GM18873 (cell line): Measurements from ENCODE around the gene NAGK.
"Not testable (repeated sequence)": the region's sequence is repeated elsewhere in the genome, so short reads cannot be mapped to it uniquely, and the experiment has no call there.

Experiments
- ATAC-seq: cut with Tn5 transposase; IDR thresholded peaks from one replicate; pipeline ENCODE4 v1.9.1; 2021; ENCODE audit warnings: mild to moderate bottlenecking, moderate library complexity, moderate number of reproducible peaks; ENCODE audit not compliant: unreplicated experiment, low FRiP score

The NAGK gene

GRCh38 chr2:71068218-71069035 lies at the start of gene NAGK:
Gene NAGK, plus strand, starts transcription at chr2:71068648. Its CDS starts 36 bp downstream, at chr2:71068684.
- ATAC-seq: peak; percentile 71

DNA sequence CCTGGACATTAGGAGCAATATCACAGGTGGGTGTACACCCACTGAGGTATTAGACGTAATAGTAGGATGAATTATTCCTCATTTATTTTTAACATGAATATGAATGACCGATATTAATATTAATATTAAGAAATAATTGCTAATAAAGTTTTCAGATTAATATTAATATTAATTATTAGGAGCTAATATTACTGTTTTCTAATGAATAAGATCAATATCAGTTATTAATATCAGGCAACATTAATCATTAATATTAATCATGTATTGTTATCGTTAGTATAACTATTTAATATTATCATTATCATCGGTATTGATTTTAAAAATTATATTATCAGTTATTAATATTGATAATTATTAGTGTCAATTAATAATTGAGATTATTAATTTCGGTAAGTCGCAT lies 48.5 kb upstream of the NAGK start:
- not testable (repeated sequence) for ATAC-seq

DNA sequence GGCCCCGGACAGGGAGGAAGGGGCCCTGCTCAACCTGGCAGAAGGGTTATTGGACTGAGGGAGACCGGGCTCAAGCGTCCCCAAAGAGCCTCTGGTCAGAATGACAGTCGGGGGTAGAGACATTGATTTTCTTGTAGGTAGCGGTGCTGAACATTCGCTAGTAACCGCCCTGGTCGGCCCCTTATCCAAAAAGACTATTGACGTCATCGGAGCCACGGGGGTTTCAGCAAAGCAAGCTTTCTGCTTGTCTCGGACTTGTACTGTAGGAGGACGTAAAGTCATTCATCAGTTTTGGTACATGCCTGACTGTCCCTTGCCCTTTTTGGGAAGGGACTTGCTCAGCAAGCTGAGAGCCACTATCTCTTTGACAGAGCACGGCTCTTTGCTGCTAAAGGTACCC lies 47.1 kb upstream of the NAGK start:
- ATAC-seq: not testable (repeated sequence)

- not testable (repeated sequence) for ATAC-seq
These were observed 44.8 kb upstream of the NAGK start for GRCh38 chr2:71023553-71024243.

- ATAC-seq: not testable (repeated sequence)
These were observed 32.2 kb upstream of the NAGK start for GRCh38 chr2:71036296-71036695.

- no peak for ATAC-seq
These were observed 26.2 kb upstream of the NAGK start for GRCh38 chr2:71042287-71042686.

DNA sequence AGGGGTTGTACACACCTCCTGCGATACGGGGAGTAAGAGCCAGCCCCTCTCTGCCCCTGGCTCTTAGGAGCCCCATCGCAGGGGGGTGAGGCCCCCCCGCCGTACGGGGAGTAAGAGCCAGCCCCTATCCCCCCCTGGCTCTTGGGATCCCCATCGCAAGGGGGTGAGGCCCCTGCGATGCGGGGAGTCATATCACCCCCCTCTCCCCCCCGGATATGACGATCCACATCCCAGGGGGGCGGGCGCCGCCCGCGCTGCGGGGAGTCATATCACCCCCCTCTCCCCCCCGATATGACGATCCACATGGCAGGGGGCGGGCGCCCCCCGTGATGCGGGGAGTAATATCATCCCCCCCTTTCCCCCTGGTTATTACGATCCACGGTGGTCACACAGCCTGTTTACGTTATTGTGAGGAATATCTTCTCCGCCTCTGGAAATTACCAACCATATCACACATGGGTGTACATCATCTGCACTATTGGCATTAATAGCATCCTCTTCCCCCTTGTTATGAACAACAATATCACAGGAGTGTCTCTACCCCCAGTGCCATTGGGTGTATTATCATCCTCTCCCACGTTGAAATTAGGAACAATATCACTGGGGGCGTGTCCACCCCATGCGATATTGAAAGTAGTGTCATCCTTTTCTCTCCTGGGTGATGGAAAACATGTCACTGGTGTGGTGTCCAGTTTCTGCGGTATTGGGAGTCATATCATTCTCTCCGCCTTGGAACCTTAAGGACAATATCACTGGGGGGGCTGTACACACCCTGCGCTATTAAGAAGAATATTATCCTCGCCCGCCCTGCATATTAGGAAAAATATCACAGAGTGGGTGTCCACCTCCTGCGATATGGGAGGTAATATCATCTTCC lies 24.7 kb upstream of the NAGK start:
- no peak for ATAC-seq

DNA sequence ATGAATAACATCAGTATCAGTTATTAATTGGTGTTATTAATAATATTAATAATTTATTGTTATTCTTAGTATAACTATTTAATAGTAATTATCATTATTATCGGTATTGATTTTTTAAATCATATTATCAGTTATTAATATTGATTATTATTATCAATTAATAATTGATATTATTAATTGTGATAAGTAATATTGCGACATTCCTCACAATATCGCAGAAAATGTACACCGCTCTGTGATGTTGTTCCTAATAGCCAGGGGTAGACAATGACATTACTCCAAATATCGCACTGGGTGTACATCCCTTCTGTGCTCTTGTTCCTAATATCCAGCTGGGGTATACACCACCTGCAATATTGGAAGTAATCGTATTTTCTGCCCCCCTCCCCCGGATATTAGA lies 23.3 kb upstream of the NAGK start:
- ATAC-seq: no peak

DNA sequence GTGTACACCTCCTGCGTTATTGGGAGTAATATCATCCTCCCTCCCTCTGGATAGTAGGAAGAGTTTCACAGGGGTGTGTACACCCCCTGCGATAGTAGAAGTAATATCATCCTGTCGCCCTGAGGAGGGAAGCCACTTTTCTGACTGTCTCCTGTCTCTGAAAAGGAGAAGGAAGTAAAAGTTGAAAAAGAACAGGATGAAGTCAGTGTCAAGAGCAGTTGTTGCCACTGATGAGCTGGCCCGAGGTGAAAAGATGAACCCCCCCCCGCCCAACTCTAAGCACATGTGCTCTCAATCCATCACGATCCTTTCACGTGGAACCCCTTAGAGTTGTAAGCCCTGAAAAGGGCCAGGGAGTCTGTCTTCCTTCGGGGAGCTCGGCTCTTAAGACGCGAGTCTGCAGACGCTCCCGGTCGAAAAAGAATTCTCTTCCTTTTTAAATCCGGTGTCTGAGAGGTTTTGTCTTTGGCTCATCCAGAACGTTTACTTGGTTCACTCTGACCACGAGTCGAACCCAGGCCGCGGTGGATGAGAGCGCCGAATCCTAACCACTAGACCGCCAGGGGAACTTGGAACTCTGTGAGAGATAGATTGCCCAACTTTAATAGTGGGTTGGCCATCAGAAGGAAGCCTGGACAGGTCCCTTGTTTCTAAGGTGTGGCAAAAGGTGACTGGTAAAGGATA lies 22.4 kb upstream of the NAGK start:
- ATAC-seq: no peak

GRCh38 chr2:71048096-71048495 lies 20.4 kb upstream of the NAGK start:
- no peak for ATAC-seq

GRCh38 chr2:71049704-71050360 lies 18.6 kb upstream of the NAGK start:
- not testable (repeated sequence) for ATAC-seq

DNA sequence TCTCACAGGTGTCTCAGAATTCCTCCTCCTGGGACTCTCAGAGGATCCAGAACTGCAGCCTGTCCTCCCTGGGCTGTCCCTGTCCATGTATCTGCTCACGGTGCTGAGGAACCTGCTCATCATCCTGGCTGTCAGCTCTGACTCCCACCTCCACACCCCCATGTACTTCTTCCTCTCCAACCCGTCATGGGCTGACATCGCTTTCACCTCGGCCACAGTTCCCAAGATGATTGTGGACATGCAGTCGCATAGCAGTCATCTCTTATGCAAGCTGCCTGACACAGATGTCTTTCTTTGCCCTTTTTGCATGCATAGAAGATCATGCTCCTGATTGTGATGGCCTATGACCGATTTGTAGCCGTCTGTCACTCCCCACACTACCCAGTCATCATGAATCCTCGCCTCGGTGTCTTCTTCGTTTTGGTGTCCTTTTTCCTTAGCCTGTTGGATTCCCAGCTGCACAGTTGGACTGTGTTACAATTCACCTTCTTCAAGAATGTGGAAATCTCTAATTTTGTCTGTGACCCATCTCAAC lies 13.2 kb upstream of the NAGK start:
- ATAC-seq: not testable (repeated sequence)

DNA sequence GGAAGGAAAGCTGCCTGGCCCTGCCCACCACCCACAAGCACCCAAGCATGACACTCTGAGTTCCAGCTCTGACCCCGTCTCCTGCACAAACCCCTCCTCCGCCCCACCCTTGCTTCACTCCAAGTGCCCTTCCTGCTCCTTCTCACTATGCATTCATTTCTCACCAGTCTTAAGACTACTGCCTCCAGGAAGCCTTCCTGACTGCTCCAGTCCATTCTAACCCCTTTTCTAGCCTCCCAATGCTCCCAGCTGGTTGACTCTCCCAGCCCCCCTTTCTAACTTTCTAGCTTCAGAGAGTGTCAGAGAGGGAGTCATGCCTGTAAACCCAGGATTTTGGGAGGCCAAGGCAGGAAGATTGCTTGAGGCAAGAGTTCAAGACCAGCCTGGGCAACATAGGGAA lies 8.2 kb upstream of the NAGK start:
- no peak for ATAC-seq

- ATAC-seq: no peak
These were observed 7.6 kb upstream of the NAGK start for GRCh38 chr2:71060871-71061270.

DNA sequence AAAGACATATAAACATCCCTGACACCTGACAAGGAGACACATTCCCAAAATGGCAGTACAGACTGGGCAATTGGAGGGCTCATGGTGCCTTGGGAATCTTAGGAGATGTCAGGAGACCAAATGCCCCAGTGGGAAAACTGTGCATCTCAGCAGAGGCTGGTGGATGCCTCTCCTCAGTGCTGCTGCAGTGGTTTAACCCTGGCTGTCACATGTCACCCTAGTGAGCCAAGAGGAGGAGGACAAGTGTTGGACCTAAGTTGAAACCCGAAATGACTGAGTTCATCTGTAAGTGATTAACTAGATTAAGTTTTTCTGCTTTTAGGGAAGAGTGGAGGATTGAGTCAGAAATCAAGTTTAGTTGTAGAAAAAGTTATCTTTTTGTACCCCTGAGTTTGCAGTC lies 5.2 kb upstream of the NAGK start:
- ATAC-seq: no peak

GRCh38 chr2:71064110-71064611 lies 4.3 kb upstream of the NAGK start:
- no peak for ATAC-seq

DNA sequence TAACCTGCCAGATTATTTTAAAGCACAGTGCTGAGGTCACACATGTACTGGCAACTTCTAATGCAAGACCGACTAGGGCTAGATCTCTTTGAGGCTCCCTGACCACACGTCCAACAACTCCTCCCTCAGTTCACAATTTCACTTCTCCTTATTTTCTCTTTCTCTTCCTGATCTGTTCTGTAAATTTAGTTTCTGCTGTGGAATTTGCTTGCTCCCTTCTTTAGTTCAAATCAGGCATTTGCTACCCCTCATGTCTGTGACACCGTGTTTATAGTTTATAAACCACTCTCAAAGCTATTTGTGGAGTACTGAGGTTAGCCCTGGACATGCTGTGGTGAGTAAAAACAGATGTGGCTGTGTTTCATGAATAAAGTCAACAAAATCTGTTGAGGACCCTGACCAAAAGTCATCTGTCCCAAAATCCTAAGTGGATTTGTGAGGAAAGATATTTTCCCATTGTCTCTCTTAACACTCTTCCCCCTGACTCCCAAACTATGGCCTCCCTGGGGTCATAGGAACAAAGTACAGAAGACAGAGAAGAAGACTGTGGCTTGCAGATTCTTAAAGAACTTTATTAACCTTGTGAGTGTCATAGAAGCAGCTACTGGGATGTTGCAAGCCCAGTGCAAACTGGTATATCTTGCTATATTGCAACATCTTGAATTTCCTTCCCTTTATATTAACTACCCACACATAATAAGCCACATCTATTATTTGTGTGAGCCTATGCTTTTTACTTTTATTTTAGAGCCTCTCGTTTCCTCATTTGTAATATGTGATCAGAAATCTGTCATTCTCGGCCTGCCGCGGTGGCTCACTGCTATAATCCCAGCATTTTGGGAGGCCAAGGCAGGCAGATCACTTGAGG lies 3.5 kb upstream of the NAGK start:
- ATAC-seq: no peak

DNA sequence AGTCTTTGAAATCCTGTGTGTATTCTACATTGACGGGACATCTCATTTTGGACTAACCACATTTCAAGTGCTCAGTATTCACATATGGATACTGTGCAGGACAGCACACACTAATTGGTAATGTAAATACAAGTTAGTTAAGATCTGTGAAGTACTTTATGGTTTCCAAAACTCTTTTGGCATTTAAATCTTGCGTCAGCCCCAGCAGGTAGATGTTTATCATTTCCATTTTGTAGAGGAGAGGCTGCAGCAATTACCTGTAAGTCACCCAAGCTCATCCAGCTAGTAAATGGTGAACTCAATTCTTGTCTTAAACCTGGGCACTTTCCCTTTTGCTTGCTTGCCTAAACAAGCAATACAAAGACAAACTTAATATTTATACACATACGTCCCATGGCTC lies 1.6 kb upstream of the NAGK start:
- no peak for ATAC-seq
